ENCODE data around the gene VTA1. TPM values are rescaled to one million over a fixed set of nuclear protein-coding genes. Genes with fewer than 3 reads are reported as not detected.

VTA1 gene
- total RNA-seq, 1 experiment from 2014 or later, result 67.8 TPM

- TF ChIP-seq MAX (IDR thresholded peaks at IDR 0.05), result no peak
- TF ChIP-seq ZNF274 (IDR thresholded peaks at IDR 0.05; ENCODE audit: low read depth, low read length), result no peak
- no peak for TF ChIP-seq EGR1 (IDR thresholded peaks at IDR 0.05; ENCODE audit: low read depth)
- TF ChIP-seq CBX3 (IDR thresholded peaks at IDR 0.05; ENCODE audit: low read depth), result no peak
- no peak for TF ChIP-seq CTCF (IDR thresholded peaks at IDR 0.05 in 2 of 3, conservative IDR thresholded peaks at IDR 0.05 in 1 of 3; ENCODE audit: borderline replicate concordance in 1 of 3, insufficient read depth in 1 of 3, low read depth in 2 of 3, low read length in 2 of 3)
These were observed 115.2 kb downstream of the VTA1 start (continued) for GRCh38 chr6:142262231-142262630.

- CTCF ChIA-PET, result no interaction called here
These were observed 118.4 kb downstream of the VTA1 start for GRCh38 chr6:142265476-142265875.

More at GRCh38 chr6:142265476-142265875, 118.4 kb downstream of the VTA1 start:
- Histone ChIP-seq H3K9ac (ENCODE audit: low read length) (no peak overlapping the region), H3K4me1 (ENCODE audit: control insufficient read depth in 1 of 2, insufficient read depth in 2 of 2, low read length in 2 of 2) (no peaks in the 10 kb centered on the region), H3K27me3 (ENCODE audit: insufficient read depth, low read length) (no peaks in the 10 kb centered on the region), H3K4me3 (replicated peaks in 1 of 2; ENCODE audit: low read depth in 1 of 2, low read length in 2 of 2) (no peak overlapping the region), H3K9me3 (ENCODE audit: control insufficient read depth in 1 of 2, insufficient read depth in 1 of 2, low read depth in 1 of 2, low read length in 2 of 2) (no peaks in the 10 kb centered on the region), H4K20me1 (ENCODE audit: insufficient read depth) (no peaks in the 10 kb centered on the region), H3K36me3 (ENCODE audit: control insufficient read depth in 1 of 2, insufficient read depth in 2 of 2, low read length in 2 of 2) (no peaks in the 10 kb centered on the region), H3K9me2 (ENCODE audit: insufficient read depth) (no peaks in the 10 kb centered on the region), H3K79me2 (ENCODE audit: insufficient read depth, low read length) (no peaks in the 10 kb centered on the region), H3K27ac (ENCODE audit: low read depth, low read length) (no peak overlapping the region), H2AFZ (ENCODE audit: low read depth, low read length, poor library complexity, severe bottlenecking) (no peak overlapping the region), H3K4me2 (ENCODE audit: low read length) (no peak overlapping the region)
- ChIA-PET RAD21 (ENCODE audit: low non-redundant PET in 1 of 2, low total read pairs in 2 of 2, uncharacterized antibody in 2 of 2, unreplicated experiment in 2 of 2) (no interaction called here), POLR2A (no interaction called here)
- intact Hi-C loops (cut with micrococcal nuclease), result no loop called here
- DNase-seq (ENCODE audit: low read depth, low spot score) (no peak), ATAC-seq (no peak)
- no TSS peak for BruUV-seq (replicated peaks)
- TF ChIP-seq ATF3 (IDR thresholded peaks at IDR 0.05) (no peak), ZFX (IDR thresholded peaks at IDR 0.05) (no peak), CEBPB (IDR thresholded peaks at IDR 0.05; ENCODE audit: low read depth) (no peak), SIN3A (IDR thresholded peaks at IDR 0.05; ENCODE audit: low read depth) (no peak), JUND (IDR thresholded peaks at IDR 0.05) (no peak), TCF7L2 (IDR thresholded peaks at IDR 0.05; ENCODE audit: borderline replicate concordance, extremely low read depth, insufficient read depth, insufficient read length) (no peak), POLR2AphosphoS5 (IDR thresholded peaks at IDR 0.05; ENCODE audit: low read depth, low read length) (no peak), REST (IDR thresholded peaks at IDR 0.05; ENCODE audit: low read depth) (no peak), EZH2phosphoT487 (IDR thresholded peaks at IDR 0.05; ENCODE audit: borderline replicate concordance) (no peak), SP1 (IDR thresholded peaks at IDR 0.05; ENCODE audit: low read depth) (no peak), CTCF (IDR thresholded peaks at IDR 0.05 in 2 of 3, conservative IDR thresholded peaks at IDR 0.05 in 1 of 3; ENCODE audit: borderline replicate concordance in 1 of 3, insufficient read depth in 1 of 3, low read depth in 2 of 3, low read length in 2 of 3) (no peak), EGR1 (IDR thresholded peaks at IDR 0.05; ENCODE audit: low read depth) (no peak)

Data from HCT116 (cell line).